Activated naive CD8-positive, alpha-beta T cell treated with anti-CD3 and anti-CD28 coated beads for 36 hours (primary cell): ENCODE results near the gene PLCXD1. TPM values are rescaled to one million over a fixed set of nuclear protein-coding genes. Genes with fewer than 3 reads are reported as not detected.

Source experiments
- DNase-seq: peaks from one replicate; pipeline ENCODE4 v3.0.0; 2021
- H3K27ac Mint-ChIP-seq: one replicate; pipeline ENCODE4 v1.8.0; 2022; ENCODE audit warnings: mild to moderate bottlenecking, moderate library complexity, mixed read lengths
- H3K27me3 Mint-ChIP-seq: one replicate; pipeline ENCODE4 v1.8.0; 2022; ENCODE audit warnings: mild to moderate bottlenecking, mixed read lengths
- H3K36me3 Mint-ChIP-seq: one replicate; pipeline ENCODE4 v1.8.0; 2021; ENCODE audit warnings: mild to moderate bottlenecking, mixed read lengths
- H3K4me1 Mint-ChIP-seq: one replicate; pipeline ENCODE4 v1.8.0; 2021; ENCODE audit warnings: mixed read lengths
- H3K4me3 Mint-ChIP-seq: one replicate; pipeline ENCODE4 v1.8.0; 2022; ENCODE audit warnings: mild to moderate bottlenecking, moderate library complexity, mixed read lengths
- H3K9me3 Mint-ChIP-seq: one replicate; pipeline ENCODE4 v1.8.0; 2022; ENCODE audit warnings: mixed read lengths
- total RNA-seq, 2 experiments: library from RNA; stranded (reverse); gene quantifications; one replicate each; pipeline ENCODE4 v1.2.3, GENCODE V29; 2021

PLCXD1 gene
- total RNA-seq, 2 experiments from 2014 or later: 43.1 to 43.8 TPM

DNA sequence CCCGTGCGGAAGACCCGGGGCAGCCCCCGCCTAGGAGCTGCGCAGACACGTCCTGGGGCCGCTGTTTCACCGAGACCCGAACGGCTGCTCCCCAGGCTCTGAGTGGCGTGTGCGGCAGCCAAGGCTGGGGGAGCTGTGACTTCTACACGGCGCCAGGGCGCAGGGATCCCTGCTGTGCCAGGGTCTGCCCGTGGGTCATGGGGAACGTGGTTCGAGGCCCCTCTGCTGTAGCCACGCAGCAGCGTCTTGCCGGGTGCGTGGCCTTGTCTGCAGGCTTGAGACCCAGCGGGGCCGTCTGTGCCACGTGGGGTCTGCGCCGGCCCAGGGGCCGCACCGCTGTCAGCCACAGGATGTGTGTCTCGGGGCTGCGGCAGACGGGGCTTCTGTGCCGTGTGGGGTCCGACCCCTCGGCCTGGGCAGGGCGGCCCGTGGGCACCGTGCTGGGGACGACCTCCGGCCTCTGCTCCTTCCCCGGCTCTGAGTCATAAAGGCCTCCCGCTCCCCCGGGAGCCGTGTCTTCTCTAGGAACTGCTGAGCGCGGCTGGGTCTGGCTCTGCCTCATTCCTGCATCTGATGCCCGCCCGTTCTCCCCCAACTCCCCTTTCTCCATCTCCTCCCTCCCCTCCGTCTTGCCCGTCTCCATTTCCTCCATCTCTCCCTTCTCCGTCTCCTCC is 50.1 kb downstream of the PLCXD1 start:
- Mint-ChIP-seq H3K36me3 (peaks cover 3% of the 10 kb centered on the region), H3K9me3 (no peaks in the 10 kb centered on the region), H3K27me3 (no peaks in the 10 kb centered on the region), H3K27ac (no peak overlapping the region), H3K4me3 (peak overlapping the region; percentile 40), H3K4me1 (no peaks in the 10 kb centered on the region)
- DNase-seq: peak; percentile 23

DNA sequence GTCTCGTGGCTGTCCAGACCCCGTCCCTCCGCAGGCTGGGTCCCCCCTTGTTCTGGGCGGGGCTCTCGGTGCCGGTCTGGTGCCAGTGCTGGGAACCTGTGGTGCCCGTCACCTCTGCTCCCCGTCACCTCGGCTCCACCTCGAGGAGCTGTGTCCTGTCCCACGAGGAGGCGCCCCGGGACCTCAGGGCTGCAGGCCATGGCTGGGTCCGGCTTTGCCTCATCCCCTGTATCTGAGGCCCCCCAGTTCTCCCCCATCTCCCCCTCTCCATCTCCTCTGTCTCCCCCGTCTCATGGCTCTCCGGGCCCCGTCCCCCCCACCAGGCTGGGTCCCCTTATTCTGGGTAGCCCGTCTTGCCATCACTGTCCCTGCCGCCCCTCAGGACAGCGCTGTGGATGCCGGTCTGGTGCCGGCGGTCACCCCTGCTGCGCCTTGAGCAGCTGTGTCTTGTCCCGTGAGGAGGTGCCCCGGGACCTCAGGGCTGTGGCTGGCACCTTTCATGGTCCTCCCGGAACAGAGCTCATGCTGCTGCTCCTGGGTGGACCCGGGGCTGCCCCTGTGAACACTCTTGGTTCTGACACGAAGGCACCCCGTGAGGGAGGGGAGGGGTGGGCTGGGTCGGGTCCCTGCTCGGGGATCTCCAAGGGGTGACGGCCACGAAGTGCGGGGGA is 50.8 kb downstream of the PLCXD1 start:
- Mint-ChIP-seq H3K9me3 (no peaks in the 10 kb centered on the region), H3K4me1 (no peaks in the 10 kb centered on the region), H3K36me3 (peaks cover 7% of the 10 kb centered on the region), H3K27ac (no peak overlapping the region), H3K4me3 (peak overlapping the region; percentile 40), H3K27me3 (no peaks in the 10 kb centered on the region)
- no peak for DNase-seq

GRCh38 chrX:332496-332860 is 51.3 kb downstream of the PLCXD1 start:
- no peak overlapping the region for H3K27ac Mint-ChIP-seq
- H3K9me3 Mint-ChIP-seq: no peaks in the 10 kb centered on the region
- no peaks in the 10 kb centered on the region for H3K4me1 Mint-ChIP-seq
- H3K27me3 Mint-ChIP-seq: no peaks in the 10 kb centered on the region
- H3K36me3 Mint-ChIP-seq: peaks cover 11% of the 10 kb centered on the region
- no peak overlapping the region for H3K4me3 Mint-ChIP-seq
- no peak for DNase-seq

DNA sequence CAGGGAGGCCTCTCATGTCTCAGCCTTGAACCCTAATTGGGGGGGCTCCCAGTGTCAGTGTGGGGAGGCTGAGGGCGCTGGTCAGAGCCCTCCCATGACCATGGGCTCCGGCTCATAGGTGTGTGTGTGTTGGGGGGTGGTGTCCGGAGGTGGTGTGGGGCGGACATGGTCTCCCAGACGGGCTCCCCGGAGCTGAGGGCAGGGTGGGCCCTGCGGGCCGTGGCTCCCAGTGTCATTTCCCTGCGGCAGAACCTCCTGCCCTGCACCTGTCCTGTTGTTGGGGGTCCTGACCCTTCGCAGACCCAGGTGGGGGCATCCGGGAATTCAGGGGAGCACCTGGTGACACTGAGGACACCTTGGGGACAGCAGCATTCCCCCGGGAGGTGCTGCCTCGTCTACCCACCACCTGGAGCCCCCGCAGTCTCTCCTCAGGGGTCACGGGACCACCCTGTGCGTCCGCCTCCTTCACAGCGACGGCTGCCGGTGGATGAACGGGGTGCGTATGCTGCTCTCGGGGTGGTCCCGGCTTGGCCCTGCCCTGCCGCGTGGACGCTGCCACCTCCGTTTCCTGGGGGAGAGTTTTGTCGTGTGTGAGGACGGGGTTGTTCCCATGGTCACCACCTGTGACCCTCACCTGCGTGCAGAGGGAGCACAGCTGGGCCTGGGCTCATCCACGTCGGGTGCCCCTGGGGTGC is 51.9 kb downstream of the PLCXD1 start:
- Mint-ChIP-seq H3K27me3 (no peaks in the 10 kb centered on the region), H3K9me3 (no peaks in the 10 kb centered on the region), H3K4me3 (no peak overlapping the region), H3K36me3 (peaks cover 14% of the 10 kb centered on the region), H3K4me1 (no peaks in the 10 kb centered on the region), H3K27ac (no peak overlapping the region)
- DNase-seq: no peak

DNA sequence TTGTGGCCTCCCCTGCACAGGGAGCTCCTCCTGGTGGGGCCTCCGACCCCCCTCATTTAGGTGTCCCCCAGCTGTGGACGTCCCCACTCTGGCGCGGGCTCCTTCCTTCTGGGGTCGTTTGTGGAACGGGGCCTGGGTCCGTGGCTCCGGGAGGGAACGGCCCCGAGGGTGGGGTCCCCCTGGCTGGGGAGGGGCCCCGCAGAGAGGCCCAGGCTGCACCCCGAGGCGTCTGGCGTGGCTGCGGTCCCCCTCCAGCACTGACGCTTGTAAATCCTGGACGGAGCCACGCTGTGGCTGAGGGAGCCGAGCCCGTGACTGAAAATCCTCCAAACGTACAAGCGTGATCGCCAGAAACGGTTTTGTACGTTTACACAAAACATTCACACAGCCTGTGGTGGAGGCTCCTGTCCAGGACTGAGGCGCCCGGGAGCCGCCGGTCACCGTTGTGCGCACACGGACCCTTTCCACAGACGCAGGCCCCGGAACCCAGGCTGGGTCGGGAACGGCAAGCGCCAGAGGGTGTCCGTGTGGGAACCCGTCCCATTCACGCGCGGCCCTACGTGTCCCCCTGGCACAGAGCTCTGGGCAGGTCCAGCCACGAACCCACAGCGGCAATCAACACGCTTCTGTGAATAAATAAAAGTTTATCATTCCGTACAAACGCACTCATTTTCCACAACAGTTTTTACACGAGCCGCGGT is 52.6 kb downstream of the PLCXD1 start:
- peaks cover 21% of the 10 kb centered on the region for H3K36me3 Mint-ChIP-seq

DNA sequence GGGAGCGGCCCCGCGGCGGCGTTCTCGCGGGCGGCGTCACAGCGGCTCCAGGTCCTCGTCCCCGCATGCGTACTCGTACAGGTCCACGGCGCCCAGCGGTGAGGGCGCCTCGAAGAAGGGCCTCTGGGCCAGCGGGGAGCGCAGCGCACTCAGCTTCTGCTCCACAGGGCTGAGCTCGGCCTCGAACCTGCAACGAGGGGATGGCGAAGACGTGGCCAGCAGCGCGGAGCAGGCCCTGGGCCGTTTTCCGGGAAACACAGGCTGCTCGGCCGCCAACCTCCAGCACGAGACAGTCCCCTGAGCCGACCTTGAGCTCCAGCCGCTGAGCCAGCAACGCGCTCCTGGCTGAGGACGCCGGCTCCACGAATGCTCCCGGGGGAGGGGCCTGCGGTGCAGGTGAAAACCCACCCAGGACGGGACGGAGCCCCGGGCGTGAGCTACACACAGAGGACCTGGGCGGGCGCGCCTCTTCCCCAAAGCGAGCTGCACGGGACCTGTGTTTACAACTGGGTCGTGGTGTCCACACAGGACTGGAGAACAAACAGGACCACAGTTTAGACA is 53.2 kb downstream of the PLCXD1 start:
- no peak for DNase-seq
- Mint-ChIP-seq H3K4me3 (no peak overlapping the region), H3K36me3 (peaks cover 23% of the 10 kb centered on the region), H3K27me3 (no peaks in the 10 kb centered on the region), H3K9me3 (no peaks in the 10 kb centered on the region), H3K27ac (no peak overlapping the region), H3K4me1 (no peaks in the 10 kb centered on the region)

More for the DNA sequence above, 52.6 kb downstream of the PLCXD1 start:
- Mint-ChIP-seq H3K4me1 (no peaks in the 10 kb centered on the region), H3K9me3 (no peaks in the 10 kb centered on the region), H3K4me3 (no peak overlapping the region), H3K27me3 (no peaks in the 10 kb centered on the region), H3K27ac (no peak overlapping the region)
- no peak for DNase-seq

DNA sequence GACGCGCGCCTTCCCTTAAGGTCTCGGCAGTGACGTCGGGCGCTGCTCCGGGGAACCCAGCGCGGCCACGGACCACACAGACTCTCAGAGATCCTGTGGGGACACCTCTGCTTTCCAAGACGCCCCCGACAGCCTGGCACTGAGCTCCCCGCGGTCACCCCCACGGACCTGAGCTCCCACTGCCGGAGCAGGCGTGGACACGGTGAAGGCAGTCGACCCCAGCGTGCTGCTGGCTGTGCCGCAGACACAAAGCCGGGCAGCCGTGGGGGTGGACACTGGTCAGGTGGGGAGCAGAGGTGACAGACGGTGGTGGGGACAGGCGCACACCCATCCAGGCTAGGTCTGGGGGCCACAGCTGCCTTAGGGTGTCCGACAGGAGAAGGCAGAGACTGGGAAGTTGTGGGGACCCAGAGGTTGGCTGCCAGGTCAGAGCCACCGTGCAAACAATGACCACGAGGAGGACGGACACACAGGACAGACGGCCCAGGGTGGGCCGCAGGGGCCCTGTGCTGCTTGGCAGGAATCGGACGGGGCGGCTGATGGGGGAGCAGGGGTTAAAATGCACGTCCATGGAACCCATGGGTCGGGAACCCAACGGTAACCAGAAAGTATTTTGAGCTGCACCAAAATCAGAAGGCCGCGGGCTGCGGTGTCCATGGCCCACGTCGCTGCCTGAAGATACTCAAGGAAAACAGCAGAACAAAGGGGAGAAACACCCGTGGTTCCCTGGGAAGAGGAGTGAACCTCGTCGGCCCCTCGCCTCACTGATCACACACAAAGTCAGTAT is 54.0 kb downstream of the PLCXD1 start:
- DNase-seq: no peak
- Mint-ChIP-seq H3K36me3 (peaks cover 23% of the 10 kb centered on the region), H3K4me3 (no peak overlapping the region), H3K27ac (no peak overlapping the region), H3K27me3 (no peaks in the 10 kb centered on the region), H3K9me3 (no peaks in the 10 kb centered on the region), H3K4me1 (no peaks in the 10 kb centered on the region)

GRCh38 chrX:335758-336155 is 54.6 kb downstream of the PLCXD1 start:
- Mint-ChIP-seq H3K27me3 (no peaks in the 10 kb centered on the region), H3K9me3 (no peaks in the 10 kb centered on the region), H3K36me3 (peaks cover 24% of the 10 kb centered on the region), H3K4me1 (no peaks in the 10 kb centered on the region), H3K27ac (no peak overlapping the region), H3K4me3 (no peak overlapping the region)
- DNase-seq: no peak

GRCh38 chrX:336227-336626 is 55.0 kb downstream of the PLCXD1 start:
- Mint-ChIP-seq H3K27me3 (no peaks in the 10 kb centered on the region), H3K4me1 (no peaks in the 10 kb centered on the region), H3K9me3 (no peaks in the 10 kb centered on the region), H3K4me3 (no peak overlapping the region), H3K36me3 (peaks cover 26% of the 10 kb centered on the region), H3K27ac (no peak overlapping the region)
- DNase-seq: no peak

GRCh38 chrX:337331-337831 is 56.2 kb downstream of the PLCXD1 start:
- Mint-ChIP-seq H3K27ac (no peak overlapping the region), H3K4me3 (no peak overlapping the region), H3K27me3 (no peaks in the 10 kb centered on the region), H3K4me1 (no peaks in the 10 kb centered on the region), H3K9me3 (no peaks in the 10 kb centered on the region), H3K36me3 (peaks cover 34% of the 10 kb centered on the region)
- DNase-seq: no peak

DNA sequence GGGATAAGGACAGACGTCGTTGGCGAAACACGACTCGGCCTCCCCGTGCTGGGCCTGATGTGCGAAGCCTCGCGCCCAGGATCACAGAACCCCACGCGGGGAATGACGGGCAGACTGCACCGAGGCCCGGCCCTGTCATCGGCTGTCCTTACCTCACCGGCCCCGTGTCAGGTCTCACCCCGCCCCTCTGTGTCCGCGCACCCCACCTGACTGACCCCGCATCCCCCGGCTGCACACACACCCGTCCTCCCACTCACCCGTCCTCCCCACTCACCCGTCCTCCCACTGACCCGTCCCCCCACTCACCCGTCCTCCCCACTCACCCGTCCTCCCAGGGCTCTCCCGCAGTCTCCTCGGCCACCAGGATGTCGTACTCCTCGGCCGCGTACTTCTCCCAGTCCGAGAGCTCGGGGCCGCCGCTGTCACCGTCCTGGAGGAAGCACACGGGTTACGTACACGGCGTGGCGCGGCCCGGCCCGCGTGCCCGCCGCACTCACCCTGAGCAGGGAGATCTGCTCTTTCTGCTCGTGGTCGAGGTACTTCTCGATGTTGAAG is 57.2 kb downstream of the PLCXD1 start:
- H3K4me3 Mint-ChIP-seq: no peak overlapping the region
- H3K9me3 Mint-ChIP-seq: no peaks in the 10 kb centered on the region
- no peaks in the 10 kb centered on the region for H3K27me3 Mint-ChIP-seq
- no peak overlapping the region for H3K27ac Mint-ChIP-seq
- H3K36me3 Mint-ChIP-seq: peaks cover 34% of the 10 kb centered on the region
- H3K4me1 Mint-ChIP-seq: no peaks in the 10 kb centered on the region
- no peak for DNase-seq

DNA sequence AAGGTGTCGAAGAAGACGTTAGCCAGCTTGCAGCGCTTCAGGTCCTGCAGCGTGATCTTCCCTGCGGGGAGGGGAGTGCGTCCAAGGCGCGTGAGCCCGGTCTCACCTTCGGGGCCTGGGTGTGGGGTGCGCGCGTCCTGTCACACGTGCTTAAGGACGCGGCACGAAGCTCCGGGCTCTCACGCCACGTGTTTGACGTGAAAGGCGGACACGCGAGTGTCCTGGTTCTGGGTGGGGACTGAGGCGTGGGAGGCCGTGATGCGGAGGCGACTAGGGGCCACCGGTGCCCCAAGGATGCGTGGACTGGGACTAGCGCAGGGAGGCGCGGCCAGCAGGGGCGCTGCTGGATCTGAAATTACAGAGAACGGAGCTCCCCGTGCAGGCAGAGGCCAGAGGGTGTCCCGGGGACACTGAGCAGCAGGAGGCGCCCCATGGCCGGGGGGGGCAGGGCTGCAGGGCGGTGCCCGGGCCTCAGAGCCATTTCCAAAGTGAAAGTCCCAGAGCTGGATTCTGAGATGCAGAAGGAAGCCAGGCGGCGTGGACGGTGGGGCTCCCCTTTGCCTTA is 57.7 kb downstream of the PLCXD1 start:
- no peaks in the 10 kb centered on the region for H3K4me1 Mint-ChIP-seq
- DNase-seq: no peak
- no peaks in the 10 kb centered on the region for H3K27me3 Mint-ChIP-seq
- no peaks in the 10 kb centered on the region for H3K9me3 Mint-ChIP-seq
- no peak overlapping the region for H3K27ac Mint-ChIP-seq
- peaks cover 34% of the 10 kb centered on the region for H3K36me3 Mint-ChIP-seq
- no peak overlapping the region for H3K4me3 Mint-ChIP-seq

- no peak for DNase-seq
- H3K36me3 Mint-ChIP-seq: peaks cover 34% of the 10 kb centered on the region
- H3K27ac Mint-ChIP-seq: no peak overlapping the region
- no peaks in the 10 kb centered on the region for H3K27me3 Mint-ChIP-seq
- no peak overlapping the region for H3K4me3 Mint-ChIP-seq
- H3K9me3 Mint-ChIP-seq: no peaks in the 10 kb centered on the region
- H3K4me1 Mint-ChIP-seq: no peaks in the 10 kb centered on the region
Measured at GRCh38 chrX:340121-340520, 58.9 kb downstream of the PLCXD1 start.
